ENCODE measurements around the gene RASEF.

RASEF gene

DNA sequence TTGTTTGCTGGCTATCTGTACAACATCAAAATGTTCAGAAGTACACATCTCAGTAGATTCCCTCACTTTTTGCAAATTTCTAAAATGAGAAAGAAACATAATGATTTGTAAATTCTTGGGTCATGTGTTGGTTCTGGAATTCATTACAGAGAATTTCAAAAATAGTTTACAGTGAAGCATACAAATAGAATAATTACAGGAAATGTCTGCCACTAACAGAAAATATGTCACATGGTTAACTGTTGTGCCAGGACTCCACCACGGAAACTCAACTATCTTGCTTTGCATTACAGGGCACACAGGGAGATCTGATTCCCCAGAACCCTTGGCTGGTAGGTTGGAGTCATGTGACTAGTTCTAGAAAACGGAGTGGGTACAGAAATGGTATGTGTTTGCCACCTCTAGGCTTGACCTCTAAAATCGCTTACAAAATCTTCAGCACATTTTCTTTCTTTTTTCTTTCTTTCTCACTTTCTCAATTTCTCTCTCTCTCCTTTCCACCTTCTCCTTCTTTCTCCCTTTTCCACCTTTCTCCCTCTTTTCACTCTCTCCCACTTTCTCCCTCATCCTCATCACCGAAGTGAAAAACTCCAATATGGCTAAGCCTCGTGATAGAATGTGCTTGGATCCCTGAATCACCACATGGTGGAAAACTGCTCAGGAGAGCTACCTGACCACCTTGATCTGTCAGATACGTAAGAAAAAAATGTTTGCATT, 32.4 kb downstream of the RASEF start:
- TF ChIP-seq CTCF (conservative IDR thresholded peaks at IDR 0.05; ENCODE audit: control insufficient read depth, insufficient read depth, low read depth, low read length): no peak
- no peak for DNase-seq (ENCODE audit: low read depth)
- no peak overlapping the region for H3K4me3 ChIP-seq (ENCODE audit: control insufficient read depth, low read depth, low read length)

GRCh38 chr9:83029531-83030137, 33.3 kb downstream of the RASEF start:
- H3K4me3 ChIP-seq (ENCODE audit: control insufficient read depth, low read depth, low read length): no peak overlapping the region
- no peak for DNase-seq (ENCODE audit: low read depth)
- no peak for TF ChIP-seq CTCF (conservative IDR thresholded peaks at IDR 0.05; ENCODE audit: control insufficient read depth, insufficient read depth, low read depth, low read length)

DNA sequence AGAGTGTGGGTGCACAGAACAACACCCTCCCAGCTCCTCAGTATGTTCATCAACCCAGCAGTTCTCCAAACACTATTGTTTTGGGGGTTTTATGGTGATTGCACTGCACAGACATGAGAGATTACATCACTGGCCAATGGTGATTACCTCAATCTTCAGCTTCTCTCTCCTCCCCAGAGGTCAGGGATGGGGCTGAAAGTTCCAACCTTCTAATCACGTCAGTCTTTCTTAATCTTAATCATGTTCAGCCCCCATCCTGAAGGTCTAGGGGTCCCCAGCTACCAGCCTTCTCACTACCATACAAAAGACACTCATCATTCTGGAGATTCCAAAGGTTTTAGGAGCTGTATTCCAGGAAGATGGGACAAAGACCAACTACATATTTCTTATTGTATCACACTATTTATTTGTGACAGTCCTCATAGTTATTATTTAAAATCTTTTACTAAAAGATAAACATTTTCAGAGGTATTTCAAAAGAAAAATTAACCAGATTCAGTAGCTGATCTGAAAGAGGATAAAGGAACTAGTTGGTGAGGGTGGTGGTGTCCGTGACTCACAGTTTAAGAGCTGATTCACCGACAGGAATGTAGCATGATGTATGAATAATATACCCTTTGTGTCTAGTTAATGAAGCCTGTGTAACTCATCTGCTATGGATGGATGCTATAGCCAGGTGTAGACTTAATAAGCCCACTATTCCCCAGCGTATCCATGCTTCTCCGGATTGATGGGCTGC, 35.6 kb downstream of the RASEF start:
- no peak for TF ChIP-seq CTCF (conservative IDR thresholded peaks at IDR 0.05; ENCODE audit: control insufficient read depth, insufficient read depth, low read depth, low read length)
- peak; percentile 88 for DNase-seq (ENCODE audit: low read depth)
- no peak overlapping the region for H3K4me3 ChIP-seq (ENCODE audit: control insufficient read depth, low read depth, low read length)

GRCh38 chr9:83024506-83025125, 38.3 kb downstream of the RASEF start:
- no peak for TF ChIP-seq CTCF (conservative IDR thresholded peaks at IDR 0.05; ENCODE audit: control insufficient read depth, insufficient read depth, low read depth, low read length)
- no peak overlapping the region for H3K4me3 ChIP-seq (ENCODE audit: control insufficient read depth, low read depth, low read length)
- no peak for DNase-seq (ENCODE audit: low read depth)

- TF ChIP-seq CTCF (conservative IDR thresholded peaks at IDR 0.05; ENCODE audit: control insufficient read depth, insufficient read depth, low read depth, low read length): no peak
- no peak for DNase-seq (ENCODE audit: low read depth)
- H3K4me3 ChIP-seq (ENCODE audit: control insufficient read depth, low read depth, low read length): no peak overlapping the region
Measured at GRCh38 chr9:83023151-83023550, 39.8 kb downstream of the RASEF start.

GRCh38 chr9:83020864-83021263, 42.1 kb downstream of the RASEF start:
- TF ChIP-seq CTCF (conservative IDR thresholded peaks at IDR 0.05; ENCODE audit: control insufficient read depth, insufficient read depth, low read depth, low read length): no peak
- no peak overlapping the region for H3K4me3 ChIP-seq (ENCODE audit: control insufficient read depth, low read depth, low read length)
- DNase-seq (ENCODE audit: low read depth): no peak

All from fibroblast of mammary gland (primary cell).